WTC11 (cell line): ENCODE results near the gene LDB2. TPM values are rescaled to one million over a fixed set of nuclear protein-coding genes. Genes with fewer than 3 reads are reported as not detected.

Experiments used
- ATAC-seq: fragments of 200-7000 bp; cut with Tn5 transposase; 2 replicates; pipeline ENCODE4 v1.10.0; 2021; ENCODE audit warnings: mild to moderate bottlenecking, moderate library complexity
- CTCF ChIA-PET: fragments of 300-600 bp; sonication (Branson Sonifier 250); formaldehyde crosslinking; loops from one replicate; lab custom pipeline; 2021; ENCODE audit warnings: antibody characterized with exemption; lab: Charles Lee
- POLR2A ChIA-PET: fragments of 350-600 bp; sonication (Branson Sonifier 250); formaldehyde crosslinking; loops from one replicate; lab custom pipeline; 2021; ENCODE audit warnings: antibody characterized with exemption; lab: Charles Lee
- DNase-seq: peaks from one replicate; pipeline ENCODE4 v3.0.0; 2021; ENCODE audit warnings: low spot score
- H3K27ac Mint-ChIP-seq: 2 replicates; pipeline ENCODE4 v1.8.0; 2021; ENCODE audit warnings: mixed read lengths
- H3K27me3 Mint-ChIP-seq: 2 replicates; pipeline ENCODE4 v1.8.0; 2021; ENCODE audit warnings: low read depth, mild to moderate bottlenecking, moderate library complexity, mixed read lengths
- H3K36me3 Mint-ChIP-seq: 2 replicates; pipeline ENCODE4 v1.8.0; 2021; ENCODE audit warnings: mixed read lengths
- H3K4me1 Mint-ChIP-seq: 2 replicates; pipeline ENCODE4 v1.8.0; 2022; ENCODE audit warnings: mixed read lengths
- H3K4me3 Mint-ChIP-seq: 2 replicates; pipeline ENCODE4 v1.8.0; 2021; ENCODE audit warnings: mild to moderate bottlenecking, moderate library complexity, mixed read lengths
- H3K9me3 Mint-ChIP-seq: 2 replicates; pipeline ENCODE4 v1.8.0; 2021; ENCODE audit warnings: mixed read lengths
- CREM ChIP-seq: sonication (generic); formaldehyde crosslinking; IDR thresholded peaks from 2 replicates; pipeline ENCODE4 v1.8.1; 2022; ENCODE audit warnings: mild to moderate bottlenecking, missing genetic modification reagents, moderate library complexity
- GABPB1 ChIP-seq: sonication (generic); formaldehyde crosslinking; IDR thresholded peaks from 2 replicates; pipeline ENCODE4 v1.8.1; 2023; ENCODE audit warnings: mild to moderate bottlenecking, missing genetic modification reagents
- GTF2I ChIP-seq: fragments of 250-450 bp; sonication (Bioruptor Pico); conservative IDR thresholded peaks from 2 replicates; pipeline ENCODE4 v1.4.0; 2021; ENCODE audit warnings: mild to moderate bottlenecking
- NR2C2 ChIP-seq: sonication (generic); formaldehyde crosslinking; IDR thresholded peaks from 2 replicates; pipeline ENCODE4 v1.8.0; 2022; ENCODE audit warnings: mild to moderate bottlenecking, missing genetic modification reagents
- ZNF121 ChIP-seq: sonication (generic); formaldehyde crosslinking; IDR thresholded peaks from 2 replicates; pipeline ENCODE4 v1.8.0; 2023; ENCODE audit warnings: missing genetic modification reagents
- ZNF138 ChIP-seq: sonication (generic); formaldehyde crosslinking; conservative IDR thresholded peaks from 2 replicates; pipeline ENCODE4 v1.8.1; 2022; ENCODE audit warnings: mild to moderate bottlenecking, moderate library complexity, missing genetic modification reagents
- ZNF416 ChIP-seq: fragments of 250-450 bp; sonication (Bioruptor Pico); IDR thresholded peaks from 2 replicates; pipeline ENCODE4 v1.9.0; 2021; ENCODE audit warnings: mild to moderate bottlenecking, inconsistent platforms
- ZNF423 ChIP-seq: fragments of 250-450 bp; sonication (Bioruptor Pico); IDR thresholded peaks from 2 replicates; pipeline ENCODE4 v2.1.2; 2022; ENCODE audit warnings: mild to moderate bottlenecking, moderate library complexity
- total RNA-seq: library from RNA; stranded (reverse); gene quantifications from 3 replicates; pipeline ENCODE4 v1.2.3, GENCODE V29; 2021
- TF ChIP-seq, protein P1 (sequence below): sonication (generic); formaldehyde crosslinking; IDR thresholded peaks from 2 replicates; pipeline ENCODE4 v1.8.1; 2022; ENCODE audit warnings: mild to moderate bottlenecking, missing genetic modification reagents, moderate library complexity, borderline replicate concordance
- TF ChIP-seq, protein P2 (sequence below): sonication (generic); formaldehyde crosslinking; IDR thresholded peaks from 2 replicates; pipeline ENCODE4 v1.8.1; 2022; ENCODE audit warnings: mild to moderate bottlenecking, moderate library complexity, missing genetic modification reagents
- TF ChIP-seq, protein P3 (sequence below): fragments of 250-450 bp; sonication (Bioruptor Pico); IDR thresholded peaks from 2 replicates; pipeline ENCODE4 v1.9.0; 2021; ENCODE audit warnings: mild to moderate bottlenecking
- TF ChIP-seq, protein P4 (sequence below): sonication (generic); formaldehyde crosslinking; IDR thresholded peaks from 2 replicates; pipeline ENCODE4 v1.8.1; 2023; ENCODE audit warnings: mild to moderate bottlenecking, missing genetic modification reagents
- TF ChIP-seq, protein P5 (sequence below): sonication (generic); formaldehyde crosslinking; IDR thresholded peaks from 2 replicates; pipeline ENCODE4 v1.8.1; 2023; ENCODE audit warnings: mild to moderate bottlenecking, moderate library complexity, missing genetic modification reagents
- TF ChIP-seq, protein P6 (sequence below): fragments of 250-450 bp; sonication (Bioruptor Pico); conservative IDR thresholded peaks from 2 replicates; pipeline ENCODE4 v1.9.0; 2021; ENCODE audit warnings: mild to moderate bottlenecking

Gene LDB2
- total RNA-seq, 1 experiment from 2014 or later: 62.4 TPM

DNA sequence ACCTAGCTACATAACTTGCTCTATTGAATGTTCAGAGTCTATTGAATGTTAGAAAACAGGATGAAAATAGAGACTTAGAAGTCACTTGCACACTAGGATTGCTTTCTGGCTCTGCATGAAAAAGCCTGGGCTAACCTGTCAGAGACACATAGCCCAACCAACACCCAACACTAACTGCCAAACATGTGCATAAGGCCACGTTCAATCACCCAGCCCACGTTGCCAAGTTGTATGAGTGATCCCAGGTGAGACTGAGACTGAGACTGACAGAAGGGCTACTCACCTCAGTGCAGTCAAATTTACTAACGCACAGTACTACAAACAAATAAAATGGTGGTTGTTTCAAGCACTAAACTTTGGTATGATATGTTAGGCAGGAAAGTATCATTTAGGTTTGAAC is 61.0 kb downstream of the LDB2 start:
- no peaks in the 10 kb centered on the region for H3K9me3 Mint-ChIP-seq
- DNase-seq (no peak), ATAC-seq (no peak)
- no peak for TF ChIP-seq ZNF423
- TF ChIP-seq, protein P1, sequence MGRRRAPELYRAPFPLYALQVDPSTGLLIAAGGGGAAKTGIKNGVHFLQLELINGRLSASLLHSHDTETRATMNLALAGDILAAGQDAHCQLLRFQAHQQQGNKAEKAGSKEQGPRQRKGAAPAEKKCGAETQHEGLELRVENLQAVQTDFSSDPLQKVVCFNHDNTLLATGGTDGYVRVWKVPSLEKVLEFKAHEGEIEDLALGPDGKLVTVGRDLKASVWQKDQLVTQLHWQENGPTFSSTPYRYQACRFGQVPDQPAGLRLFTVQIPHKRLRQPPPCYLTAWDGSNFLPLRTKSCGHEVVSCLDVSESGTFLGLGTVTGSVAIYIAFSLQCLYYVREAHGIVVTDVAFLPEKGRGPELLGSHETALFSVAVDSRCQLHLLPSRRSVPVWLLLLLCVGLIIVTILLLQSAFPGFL (CRISPR knock-in tag): no peak
- no peak for TF ChIP-seq NR2C2 (CRISPR knock-in tag)
- TF ChIP-seq ZNF121 (CRISPR knock-in tag): no peak
- TF ChIP-seq, protein P2, sequence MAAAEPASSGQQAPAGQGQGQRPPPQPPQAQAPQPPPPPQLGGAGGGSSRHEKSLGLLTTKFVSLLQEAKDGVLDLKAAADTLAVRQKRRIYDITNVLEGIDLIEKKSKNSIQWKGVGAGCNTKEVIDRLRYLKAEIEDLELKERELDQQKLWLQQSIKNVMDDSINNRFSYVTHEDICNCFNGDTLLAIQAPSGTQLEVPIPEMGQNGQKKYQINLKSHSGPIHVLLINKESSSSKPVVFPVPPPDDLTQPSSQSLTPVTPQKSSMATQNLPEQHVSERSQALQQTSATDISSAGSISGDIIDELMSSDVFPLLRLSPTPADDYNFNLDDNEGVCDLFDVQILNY (CRISPR knock-in tag): no peak
- TF ChIP-seq, protein P3, sequence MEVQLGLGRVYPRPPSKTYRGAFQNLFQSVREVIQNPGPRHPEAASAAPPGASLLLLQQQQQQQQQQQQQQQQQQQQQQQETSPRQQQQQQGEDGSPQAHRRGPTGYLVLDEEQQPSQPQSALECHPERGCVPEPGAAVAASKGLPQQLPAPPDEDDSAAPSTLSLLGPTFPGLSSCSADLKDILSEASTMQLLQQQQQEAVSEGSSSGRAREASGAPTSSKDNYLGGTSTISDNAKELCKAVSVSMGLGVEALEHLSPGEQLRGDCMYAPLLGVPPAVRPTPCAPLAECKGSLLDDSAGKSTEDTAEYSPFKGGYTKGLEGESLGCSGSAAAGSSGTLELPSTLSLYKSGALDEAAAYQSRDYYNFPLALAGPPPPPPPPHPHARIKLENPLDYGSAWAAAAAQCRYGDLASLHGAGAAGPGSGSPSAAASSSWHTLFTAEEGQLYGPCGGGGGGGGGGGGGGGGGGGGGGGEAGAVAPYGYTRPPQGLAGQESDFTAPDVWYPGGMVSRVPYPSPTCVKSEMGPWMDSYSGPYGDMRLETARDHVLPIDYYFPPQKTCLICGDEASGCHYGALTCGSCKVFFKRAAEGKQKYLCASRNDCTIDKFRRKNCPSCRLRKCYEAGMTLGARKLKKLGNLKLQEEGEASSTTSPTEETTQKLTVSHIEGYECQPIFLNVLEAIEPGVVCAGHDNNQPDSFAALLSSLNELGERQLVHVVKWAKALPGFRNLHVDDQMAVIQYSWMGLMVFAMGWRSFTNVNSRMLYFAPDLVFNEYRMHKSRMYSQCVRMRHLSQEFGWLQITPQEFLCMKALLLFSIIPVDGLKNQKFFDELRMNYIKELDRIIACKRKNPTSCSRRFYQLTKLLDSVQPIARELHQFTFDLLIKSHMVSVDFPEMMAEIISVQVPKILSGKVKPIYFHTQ (CRISPR knock-in tag): no peak
- TF ChIP-seq, protein P4, sequence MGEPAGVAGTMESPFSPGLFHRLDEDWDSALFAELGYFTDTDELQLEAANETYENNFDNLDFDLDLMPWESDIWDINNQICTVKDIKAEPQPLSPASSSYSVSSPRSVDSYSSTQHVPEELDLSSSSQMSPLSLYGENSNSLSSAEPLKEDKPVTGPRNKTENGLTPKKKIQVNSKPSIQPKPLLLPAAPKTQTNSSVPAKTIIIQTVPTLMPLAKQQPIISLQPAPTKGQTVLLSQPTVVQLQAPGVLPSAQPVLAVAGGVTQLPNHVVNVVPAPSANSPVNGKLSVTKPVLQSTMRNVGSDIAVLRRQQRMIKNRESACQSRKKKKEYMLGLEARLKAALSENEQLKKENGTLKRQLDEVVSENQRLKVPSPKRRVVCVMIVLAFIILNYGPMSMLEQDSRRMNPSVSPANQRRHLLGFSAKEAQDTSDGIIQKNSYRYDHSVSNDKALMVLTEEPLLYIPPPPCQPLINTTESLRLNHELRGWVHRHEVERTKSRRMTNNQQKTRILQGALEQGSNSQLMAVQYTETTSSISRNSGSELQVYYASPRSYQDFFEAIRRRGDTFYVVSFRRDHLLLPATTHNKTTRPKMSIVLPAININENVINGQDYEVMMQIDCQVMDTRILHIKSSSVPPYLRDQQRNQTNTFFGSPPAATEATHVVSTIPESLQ (CRISPR knock-in tag): no peak
- TF ChIP-seq, protein P5, sequence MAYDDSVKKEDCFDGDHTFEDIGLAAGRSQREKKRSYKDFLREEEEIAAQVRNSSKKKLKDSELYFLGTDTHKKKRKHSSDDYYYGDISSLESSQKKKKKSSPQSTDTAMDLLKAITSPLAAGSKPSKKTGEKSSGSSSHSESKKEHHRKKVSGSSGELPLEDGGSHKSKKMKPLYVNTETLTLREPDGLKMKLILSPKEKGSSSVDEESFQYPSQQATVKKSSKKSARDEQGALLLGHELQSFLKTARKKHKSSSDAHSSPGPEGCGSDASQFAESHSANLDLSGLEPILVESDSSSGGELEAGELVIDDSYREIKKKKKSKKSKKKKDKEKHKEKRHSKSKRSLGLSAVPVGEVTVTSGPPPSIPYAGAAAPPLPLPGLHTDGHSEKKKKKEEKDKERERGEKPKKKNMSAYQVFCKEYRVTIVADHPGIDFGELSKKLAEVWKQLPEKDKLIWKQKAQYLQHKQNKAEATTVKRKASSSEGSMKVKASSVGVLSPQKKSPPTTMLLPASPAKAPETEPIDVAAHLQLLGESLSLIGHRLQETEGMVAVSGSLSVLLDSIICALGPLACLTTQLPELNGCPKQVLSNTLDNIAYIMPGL: no peak
- TF ChIP-seq ZNF138: no peak
- peaks cover 10% of the 10 kb centered on the region; the same call in 1 of the 2 replicates for H3K36me3 Mint-ChIP-seq
- ChIA-PET CTCF (interaction anchor here (0.6 to 1.3 kb wide), 2 partner anchors 11 to 68 kb away, joined by 3 to 4 read pairs; no protein-coding TSS in a partner anchor), POLR2A (no interaction called here)
- H3K4me3 Mint-ChIP-seq: no peak overlapping the region
- H3K27ac Mint-ChIP-seq: peak overlapping the region; percentile 30; the same call in 1 of the 2 replicates
- H3K4me1 Mint-ChIP-seq: peaks cover 54% of the 10 kb centered on the region
- no peaks in the 10 kb centered on the region for H3K27me3 Mint-ChIP-seq

DNA sequence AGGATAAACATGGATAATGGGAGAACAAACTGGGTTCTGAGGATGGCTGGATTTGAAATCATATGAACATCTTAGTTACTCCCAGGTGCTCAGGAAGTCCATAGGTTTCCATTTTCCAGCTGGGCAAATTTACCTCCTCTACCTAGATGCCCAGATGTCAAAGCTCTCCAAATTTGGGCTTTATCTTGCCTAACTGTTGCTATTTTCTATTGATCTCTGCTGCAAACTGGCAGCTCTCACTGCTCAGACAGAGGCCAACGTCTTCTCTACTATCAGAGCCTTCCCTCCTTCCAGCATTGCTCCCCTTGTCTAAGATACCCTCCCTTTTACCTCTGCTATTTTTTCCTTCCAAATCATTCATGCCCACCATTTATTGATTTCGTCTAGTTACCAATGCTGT is 62.1 kb downstream of the LDB2 start:
- no peak for ATAC-seq
- no peaks in the 10 kb centered on the region for H3K9me3 Mint-ChIP-seq
- peaks cover 45% of the 10 kb centered on the region for H3K4me1 Mint-ChIP-seq
- no peak for DNase-seq
- peak overlapping the region; percentile 11; the same call in 1 of the 2 replicates for H3K27ac Mint-ChIP-seq
- peaks cover 10% of the 10 kb centered on the region; the same call in 1 of the 2 replicates for H3K36me3 Mint-ChIP-seq
- ChIA-PET CTCF (interaction anchor here (1.2 kb wide), 1 partner anchor 9 kb away, joined by 3 read pairs; no protein-coding TSS in a partner anchor), POLR2A (interaction anchor here (0.6 kb wide), 1 partner anchor 9 kb away, joined by 4 read pairs; no protein-coding TSS in a partner anchor)
- TF ChIP-seq CREM (no peak), GTF2I (CRISPR knock-in tag) (no peak), GABPB1 (CRISPR knock-in tag) (no peak), ZNF416 (no peak)
- TF ChIP-seq, protein P6, sequence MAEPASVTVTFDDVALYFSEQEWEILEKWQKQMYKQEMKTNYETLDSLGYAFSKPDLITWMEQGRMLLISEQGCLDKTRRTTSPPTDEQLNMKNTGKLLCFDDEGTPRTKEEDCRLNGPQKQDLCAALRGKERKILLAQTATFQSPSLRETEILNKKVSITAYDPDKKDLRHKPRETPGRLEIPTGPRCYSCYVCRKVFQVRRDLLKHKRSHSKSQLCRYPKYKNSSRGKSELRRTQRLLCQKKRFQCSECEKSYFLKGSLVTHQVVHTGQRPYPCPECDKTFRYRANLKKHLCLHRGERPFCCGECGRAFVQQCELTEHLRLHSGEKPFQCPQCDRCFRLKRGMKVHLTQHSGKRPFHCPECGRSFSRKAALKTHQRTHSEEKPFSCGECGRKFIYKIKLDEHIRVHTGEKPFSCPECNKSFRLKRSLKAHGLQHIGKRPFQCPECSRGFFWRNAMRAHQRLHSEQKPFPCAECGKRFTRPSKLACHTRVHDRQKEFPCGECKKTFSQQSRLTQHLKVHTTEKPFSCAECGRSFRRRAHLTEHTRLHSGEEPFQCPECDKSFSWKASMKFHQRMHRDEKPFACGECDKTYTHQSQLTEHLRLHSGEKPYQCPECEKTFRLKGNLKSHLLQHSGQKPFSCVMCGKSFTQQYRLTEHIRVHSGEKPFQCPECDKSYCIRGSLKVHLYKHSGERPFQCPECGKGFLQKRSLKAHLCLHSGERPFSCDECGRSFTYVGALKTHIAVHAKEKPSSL (CRISPR knock-in tag): no peak
- H3K4me3 Mint-ChIP-seq: no peak overlapping the region
- H3K27me3 Mint-ChIP-seq: no peaks in the 10 kb centered on the region
